ENCODE data around the gene IGSF9.
"Not testable (repeated sequence)": the region's sequence is repeated elsewhere in the genome, so short reads cannot be mapped to it uniquely, and the experiment has no call there.

IGSF9 gene

DNA sequence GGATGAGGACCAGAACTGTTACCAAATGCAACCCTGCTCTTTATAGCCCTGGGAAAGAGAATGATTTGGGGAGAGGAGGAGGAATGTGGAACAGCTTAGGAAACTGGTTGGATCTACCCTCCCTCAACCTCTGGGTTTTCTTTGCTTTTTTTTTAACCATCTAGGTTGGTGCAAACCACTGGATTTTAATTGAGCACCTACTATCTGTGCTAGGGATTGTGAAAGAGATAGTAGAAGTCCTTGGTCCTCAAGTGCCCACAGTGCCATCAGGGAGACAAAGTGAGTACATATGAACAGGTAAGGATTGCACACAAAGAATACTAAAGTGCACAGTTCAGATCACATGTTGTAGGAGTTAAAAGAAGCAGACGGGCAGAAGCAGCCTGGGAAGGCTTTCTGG is 24.8 kb downstream of the IGSF9 start:
- no peak for DNase-seq (ENCODE audit: low read depth in 3 of 3)

DNA sequence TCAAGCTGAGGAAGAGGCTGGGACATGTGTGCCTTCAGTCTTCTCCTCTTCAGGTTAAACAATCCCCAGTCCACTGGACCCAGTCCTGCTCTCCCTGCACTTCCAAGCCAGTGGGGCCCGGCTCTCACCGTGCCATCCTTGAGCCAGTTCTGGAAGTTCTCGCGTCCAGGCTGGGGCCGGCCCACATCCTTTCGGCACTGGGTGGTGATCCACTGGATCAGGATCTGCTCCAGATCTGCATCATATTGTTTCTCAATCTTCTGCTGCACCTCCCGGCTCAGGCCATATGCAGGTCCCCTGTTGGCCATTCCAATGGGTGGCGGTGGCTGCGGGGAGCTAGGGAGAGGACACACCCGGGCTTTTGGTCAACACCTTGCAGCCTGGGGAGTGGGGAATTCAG is 25.2 kb downstream of the IGSF9 start:
- DNase-seq (ENCODE audit: low read depth in 3 of 3) = no peak

DNA sequence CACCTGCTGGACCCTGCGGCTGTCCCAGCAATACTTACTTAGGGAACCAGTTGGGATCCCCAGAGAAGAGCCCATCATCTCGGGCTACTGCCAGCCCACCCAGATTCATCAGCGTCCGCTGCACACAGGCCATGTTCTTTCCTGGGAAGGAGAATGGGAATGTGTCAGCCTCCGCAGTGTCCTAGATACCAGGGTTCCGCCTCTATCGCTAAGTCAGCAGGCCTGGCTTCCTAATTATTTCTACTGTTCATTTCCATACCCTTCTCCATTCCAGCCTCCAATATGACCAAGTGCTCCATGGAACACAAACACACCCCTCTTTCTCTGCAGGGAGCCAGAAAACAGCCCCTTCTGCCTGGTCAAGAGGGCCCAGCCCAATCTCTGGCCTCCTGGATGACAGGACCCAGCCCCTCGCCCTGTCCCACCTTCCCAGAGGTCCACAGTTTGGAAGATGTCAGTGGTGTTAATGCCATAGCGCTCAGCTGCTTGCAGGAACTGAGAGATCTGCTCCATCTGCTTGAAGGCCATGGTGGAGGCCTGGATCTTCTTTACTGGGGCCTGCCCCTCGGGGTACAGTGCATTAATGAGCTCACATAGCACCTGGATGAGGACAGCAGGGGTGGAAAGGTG is 26.1 kb downstream of the IGSF9 start:
- DNase-seq (ENCODE audit: low read depth in 3 of 3) = no peak

DNA sequence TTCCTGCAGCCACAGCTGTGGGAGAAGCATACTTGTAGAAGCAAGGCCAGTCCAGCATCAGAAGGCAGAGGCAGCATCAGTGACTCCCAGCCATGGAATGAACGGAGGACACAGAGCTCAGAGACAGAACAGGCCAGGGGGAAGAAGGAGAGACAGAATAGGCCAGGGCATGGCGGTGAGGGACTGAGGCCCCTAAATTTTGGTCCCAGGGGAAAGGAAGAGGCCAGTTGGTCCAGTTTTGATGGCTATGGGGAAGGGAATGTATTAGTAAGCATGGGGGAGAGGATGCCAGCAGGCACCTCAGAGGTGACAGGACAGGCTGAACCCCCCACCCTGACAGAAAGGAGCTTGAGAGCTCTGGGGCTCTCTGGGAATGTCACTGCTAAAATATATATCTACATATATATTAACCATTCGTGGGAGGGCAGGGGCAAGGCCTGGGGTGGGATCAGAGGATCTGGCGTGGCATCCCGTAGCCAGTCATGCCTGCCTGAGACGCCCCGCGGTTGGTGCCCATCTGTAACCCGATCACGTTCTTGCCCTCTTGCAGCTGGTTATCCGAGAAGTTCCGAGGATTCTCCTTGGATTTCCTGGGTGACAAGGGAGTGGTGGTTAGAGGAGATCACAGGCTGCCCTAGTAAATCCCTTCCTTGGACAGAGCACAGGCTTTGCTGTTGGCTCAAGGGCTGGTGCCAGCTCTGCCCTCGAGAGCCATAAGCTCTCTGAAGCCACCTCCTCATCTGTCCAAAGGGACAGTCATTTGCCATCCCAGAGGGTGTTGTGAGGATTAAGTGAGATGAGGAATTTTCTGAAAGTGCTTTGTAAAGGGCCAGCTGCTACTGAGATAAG is 26.8 kb downstream of the IGSF9 start:
- DNase-seq (ENCODE audit: low read depth in 3 of 3) = no peak

DNA sequence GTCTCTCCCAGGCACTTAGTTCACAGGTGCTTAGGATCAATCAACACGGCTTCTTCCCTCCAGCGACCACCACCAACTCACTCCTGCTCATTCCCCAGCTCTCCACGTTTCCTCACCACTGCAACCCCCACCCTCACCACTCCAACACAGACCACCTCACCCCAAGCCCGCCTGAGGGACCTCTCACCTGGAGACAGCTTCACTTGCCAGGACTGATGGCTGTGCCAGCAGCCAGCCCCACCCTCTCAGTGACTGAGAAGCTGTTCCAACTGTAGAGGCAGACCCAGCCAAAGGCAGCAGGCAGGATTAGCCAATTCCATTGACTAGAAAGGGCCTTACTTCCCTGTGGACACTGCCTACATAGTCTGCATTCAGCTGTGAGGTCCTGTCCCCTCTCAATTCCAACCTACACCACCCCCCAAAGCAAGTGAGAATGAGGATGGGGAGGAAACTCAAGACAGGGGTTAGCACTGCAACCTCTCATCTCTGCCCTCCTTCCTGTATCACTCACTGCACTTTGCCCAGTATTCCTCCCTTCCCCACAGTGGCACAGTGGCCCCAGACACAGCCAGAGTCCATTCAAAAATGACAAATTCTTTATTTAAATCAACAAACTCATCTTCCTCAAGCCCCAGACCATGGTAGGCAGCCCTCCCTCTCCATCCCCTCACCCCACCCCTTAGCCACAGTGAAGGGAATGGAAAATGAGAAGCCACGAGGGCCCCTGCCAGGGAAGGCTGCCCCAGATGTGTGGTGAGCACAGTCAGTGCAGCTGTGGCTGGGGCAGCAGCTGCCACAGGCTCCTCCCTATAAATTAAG is 27.7 kb downstream of the IGSF9 start:
- DNase-seq (ENCODE audit: low read depth in 3 of 3) = no peak

DNA sequence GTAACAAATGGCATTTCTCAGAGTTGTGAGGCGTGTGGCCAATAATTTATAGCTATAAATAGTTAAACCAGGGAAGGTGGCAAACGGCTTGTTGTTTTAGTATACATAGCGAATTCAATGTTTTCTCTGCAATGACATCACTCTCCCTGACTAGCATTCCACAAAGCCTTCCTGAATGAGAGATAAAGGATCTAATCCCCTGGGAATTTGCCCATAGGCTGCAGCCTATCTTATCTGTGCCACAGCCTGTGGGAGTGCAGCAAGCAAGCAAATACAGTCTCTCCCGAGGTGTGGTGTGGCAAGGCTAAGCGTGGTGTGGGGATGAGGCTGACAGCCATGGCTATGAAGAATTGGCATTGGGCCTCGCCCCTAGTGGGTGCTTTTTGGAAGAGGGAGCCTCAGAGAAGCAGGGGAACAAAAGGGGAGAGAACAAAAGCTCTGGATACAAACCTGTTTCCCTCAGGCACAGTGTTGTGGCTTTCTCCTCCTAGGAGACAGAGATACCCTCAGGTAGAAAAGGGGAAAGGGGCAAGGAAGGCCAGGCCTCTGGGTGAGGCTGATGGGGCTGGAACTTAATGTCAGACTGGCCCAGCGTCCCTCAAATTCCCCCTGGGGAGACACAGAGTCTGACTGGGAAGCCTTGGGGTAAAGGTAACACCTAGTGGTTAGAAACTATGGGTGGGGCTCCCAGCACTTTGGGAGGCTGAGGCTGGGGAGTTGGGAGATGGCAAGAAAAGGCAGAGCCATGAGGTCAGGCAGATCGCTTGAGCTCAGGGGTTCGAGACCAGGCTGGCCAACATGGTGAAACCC is 29.0 kb downstream of the IGSF9 start:
- no peak for DNase-seq (ENCODE audit: low read depth in 3 of 3)

DNA sequence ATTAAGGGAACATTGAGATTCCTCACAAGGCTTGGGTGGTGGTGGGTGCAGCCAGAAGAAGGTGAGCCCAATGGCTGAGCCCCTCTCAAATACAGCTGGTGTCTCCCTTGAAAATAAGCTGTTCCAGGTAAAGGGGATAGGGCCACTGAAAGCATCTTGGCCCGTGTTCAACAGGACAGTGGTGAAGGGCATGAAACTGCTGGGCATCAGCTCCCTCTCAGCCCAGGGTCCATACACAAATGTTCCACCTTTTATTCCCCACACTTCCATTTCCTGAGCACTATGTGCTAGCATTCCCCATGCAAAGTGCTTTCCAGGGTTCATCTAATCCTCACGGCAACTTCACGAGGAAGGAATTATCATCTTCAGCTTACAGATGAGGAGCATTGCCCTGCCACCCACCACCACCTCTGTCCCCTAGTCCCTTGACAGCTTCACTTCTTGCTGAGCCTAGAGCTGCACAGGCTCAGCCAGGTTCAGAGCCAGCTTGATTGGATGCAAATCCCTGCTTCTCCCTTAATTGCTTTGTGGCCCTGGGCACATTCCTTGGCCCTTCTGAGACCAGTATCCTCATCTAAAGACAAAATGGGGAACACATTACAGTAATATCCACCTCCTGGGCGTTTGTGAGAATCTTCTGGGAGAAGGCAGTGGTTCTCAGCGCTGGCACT is 29.7 kb downstream of the IGSF9 start:
- DNase-seq (ENCODE audit: low read depth in 3 of 3) = no peak

DNA sequence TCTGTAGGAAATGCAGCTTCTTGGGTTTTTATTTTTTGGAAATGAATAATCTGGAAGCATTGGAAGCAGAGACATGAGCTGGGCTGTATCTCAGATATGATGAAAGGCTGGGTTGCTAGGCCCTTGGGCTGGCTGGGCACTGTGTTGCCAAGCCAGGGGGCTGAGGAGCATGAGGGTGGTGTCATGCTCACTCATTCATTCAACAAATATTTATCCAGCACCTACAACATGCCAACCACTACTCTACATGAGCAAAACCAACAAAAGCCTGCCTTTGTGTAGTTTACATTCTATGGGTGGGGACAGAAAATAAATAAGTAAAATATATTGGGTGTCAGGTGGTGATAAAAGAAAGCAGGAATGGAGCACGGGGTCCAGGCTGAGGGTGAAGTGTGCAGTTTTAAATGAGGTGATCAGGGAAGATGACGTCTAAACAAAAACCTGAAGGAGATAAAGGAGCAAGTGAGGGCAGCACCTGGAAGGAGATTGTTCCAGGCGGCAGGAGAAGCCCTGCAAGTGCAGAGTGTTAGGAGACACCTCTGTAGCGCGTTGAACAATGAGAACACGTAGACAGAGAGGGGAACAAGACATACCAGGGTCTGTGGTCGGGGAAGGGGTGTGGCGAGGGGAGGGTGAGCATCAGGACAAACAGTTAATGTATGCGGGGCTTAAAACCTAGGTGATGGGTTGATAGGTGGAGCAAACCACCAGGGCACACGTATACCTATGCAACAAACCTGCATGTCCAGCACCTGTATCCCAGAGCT is 31.0 kb downstream of the IGSF9 start:
- DNase-seq (ENCODE audit: low read depth in 3 of 3) = no peak

DNA sequence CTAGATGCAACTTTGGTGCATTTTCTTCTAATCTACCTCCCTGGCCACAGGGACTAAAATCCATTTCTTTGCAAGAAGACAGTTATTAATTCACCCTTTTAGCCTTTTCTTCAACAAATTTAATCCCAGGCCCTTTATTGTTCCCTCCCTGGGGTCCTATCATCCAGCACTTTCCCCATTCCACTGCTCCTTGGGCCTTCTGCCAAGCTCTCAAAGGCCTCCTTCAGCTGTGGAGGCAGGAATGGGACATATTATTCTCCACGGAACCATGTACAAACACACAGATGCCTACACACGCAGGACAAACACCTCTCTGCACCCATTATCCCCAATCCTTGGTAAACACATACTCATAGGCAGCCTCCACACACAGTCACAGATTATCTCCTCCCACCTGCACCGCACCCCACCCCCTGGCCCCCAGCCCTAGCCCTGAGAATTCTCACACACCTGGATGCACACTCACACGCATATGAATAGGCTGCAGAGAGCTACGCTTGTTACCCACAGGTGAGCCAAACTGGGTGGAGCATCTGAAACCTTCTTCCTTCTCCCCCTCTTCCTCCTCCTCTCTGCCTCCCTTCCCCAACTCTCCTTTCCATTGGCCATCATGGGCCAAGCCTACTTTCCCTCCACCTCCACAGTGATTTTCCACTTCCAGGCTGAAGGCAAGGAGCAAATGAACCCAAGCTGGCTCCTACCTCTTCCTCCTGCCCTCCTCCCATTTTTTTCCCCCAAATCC is 31.8 kb downstream of the IGSF9 start:
- no peak for DNase-seq (ENCODE audit: low read depth in 3 of 3)

DNA sequence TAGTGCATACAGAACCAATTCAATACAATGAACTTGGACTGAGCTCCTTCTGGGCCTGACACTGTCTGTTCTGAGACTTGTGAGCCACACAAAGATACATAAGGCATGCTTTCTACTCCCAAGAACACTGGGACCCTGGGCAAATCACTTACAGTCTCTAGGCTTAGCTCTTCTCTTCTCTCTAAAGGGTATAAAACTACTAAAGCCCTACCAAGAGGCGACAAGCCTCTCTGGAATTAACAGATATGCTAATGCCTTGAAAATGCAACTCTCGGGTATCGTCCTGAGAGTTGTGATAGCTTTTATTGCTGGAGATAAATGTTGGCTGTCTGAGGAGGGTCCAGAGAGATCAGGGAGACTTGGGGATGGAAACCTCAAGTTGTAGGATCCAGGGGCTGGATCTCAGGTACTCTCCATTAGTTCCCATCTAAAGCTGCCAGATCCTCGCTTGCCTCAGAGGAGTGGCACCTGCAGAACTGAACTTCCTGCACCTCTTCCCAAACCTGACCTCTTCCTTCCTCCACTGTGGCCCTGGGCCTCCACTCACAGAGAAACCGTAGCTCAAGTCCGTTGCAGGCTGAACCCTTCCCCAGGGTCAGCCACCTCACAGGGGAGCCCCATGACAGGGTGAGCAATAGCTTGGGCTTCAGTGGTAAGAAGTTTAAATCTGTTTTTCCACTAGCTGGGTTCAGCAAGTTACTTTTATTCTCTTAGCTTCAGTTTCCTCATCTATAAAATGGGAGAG is 33.9 kb downstream of the IGSF9 start:
- DNase-seq (ENCODE audit: low read depth in 3 of 3) = no peak

DNA sequence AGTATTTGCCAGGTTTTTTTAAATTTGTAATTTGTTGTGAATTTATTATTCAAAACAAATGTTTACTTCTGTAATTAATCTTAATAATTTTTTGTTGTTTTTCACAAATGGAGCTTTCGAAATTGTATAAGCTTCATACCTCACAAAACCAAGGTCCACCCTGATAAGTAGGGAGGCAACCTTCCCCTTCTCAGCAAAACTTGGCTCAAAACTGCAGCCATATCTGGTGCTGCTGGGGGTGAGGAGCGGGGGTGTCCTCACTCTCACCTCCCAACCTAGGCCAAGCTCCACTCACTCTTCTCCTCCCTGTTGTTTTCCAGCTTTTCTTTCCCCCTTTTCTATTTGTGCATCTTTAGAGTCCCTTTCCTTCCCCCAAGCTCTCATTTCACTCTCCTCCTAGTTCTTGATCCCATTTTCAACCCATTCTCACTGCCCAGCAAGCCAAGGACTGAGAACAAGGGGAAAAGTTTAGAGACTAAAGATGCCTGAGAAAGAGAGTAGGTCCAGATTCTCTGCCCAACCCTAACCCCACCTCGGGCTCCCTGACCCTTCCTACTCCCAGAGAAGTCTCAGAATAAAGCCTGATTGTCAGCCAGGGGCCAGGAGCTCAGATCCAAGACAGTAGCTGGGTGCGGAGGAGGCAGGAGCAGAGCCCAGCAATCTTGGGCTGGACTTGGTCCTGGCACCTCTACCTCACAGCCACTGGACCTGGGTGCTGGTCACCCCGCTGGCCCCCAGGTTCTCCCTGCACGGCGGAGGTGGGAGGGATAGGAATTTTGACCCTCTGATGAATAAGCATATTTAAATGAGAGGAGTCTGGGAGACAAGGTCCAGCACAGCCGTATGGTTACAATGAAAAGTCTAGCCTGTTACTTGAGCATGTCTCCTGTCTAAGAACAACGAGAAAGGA is 37.1 kb downstream of the IGSF9 start:
- no peak for DNase-seq (ENCODE audit: low read depth in 3 of 3)

DNA sequence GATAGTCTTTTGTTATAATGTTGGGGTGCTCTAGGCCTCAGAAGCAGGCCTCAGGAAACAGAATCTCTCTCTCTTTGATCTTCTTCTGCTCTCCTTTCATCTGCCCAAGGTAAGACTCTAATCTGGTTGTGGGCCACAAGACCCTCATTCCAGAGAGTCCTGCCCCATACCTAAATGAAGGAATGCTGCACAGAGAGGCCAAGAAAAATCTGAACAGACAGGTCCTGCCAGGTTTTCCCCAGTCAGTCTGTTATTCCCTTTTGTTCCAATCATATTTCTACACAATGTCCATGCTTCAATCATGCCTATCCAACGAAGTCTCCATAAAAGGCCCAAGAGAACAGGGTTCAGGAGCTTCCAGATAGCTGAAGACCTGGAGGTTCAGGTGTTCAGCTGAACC is 38.5 kb downstream of the IGSF9 start:
- DNase-seq (ENCODE audit: low read depth in 3 of 3) = no peak

DNA sequence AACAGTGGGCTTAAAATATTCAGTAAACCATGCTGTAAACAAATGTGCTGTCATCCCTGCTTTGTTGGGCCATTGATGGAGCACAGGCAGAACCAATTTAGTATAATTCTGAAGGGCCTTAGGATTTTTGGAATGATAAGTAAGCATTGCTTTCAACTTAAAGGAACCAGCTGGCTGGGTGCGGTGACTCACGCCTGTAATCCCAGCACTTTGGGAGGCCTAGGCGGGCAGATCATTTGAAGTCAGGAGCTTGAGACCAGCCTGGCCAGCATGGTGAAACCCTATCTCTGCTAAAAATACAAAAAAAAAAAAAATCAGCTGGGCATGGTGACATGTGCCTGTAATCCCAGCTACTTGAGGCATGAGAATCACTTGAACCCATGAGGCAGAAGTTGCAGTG is 41.4 kb downstream of the IGSF9 start:
- DNase-seq (ENCODE audit: low read depth in 3 of 3) = not testable (repeated sequence)

DNA sequence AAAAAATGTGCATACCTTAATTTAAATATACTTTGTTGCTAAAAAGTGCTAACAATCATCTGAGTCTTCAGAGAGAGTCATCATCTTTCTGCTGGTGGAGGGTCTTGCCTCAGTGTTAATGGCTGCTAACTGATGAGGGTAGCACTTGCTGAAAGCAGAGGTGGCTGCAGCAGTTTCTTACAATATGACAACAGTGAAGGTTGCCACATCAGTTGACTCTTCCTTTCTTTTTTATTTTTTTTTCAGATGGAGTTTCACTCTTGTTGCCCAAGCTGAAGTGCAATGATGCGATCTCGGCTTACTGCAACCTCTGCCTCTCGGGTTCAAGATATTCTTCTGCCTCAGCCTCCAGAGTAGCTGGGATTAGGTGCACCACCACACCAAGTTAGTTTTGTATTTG is 42.9 kb downstream of the IGSF9 start:
- no peak for DNase-seq (ENCODE audit: low read depth in 3 of 3)

DNA sequence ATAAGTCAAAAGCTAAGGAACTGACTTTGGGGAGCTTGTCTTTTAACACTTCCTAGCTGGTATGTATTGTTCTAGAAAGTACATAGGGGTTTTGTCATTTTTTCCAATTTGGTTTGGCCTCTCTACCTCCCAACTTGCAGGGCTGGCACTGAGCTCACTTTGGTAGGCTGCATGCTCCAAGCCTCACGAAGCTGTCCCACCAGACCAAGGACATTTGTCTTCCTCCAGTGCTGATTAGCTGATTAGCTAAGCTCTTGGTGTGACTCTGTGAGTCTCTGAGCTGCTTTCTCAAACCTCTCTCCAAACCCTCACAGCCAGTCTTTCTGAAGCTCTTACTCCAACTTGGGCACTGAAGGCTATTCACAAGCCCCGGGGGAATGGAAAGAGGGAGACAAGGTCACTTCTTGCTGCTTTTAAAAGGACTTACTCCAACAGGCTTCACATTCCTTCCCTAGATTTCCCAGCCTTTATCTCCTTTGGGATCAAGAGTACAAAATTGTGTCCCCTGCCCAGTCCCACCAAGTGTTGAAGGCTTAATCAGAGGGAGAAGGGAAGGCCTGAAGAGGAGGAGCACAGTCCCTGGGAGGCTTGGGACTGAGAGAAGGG is 44.6 kb downstream of the IGSF9 start:
- DNase-seq (ENCODE audit: low read depth in 3 of 3) = no peak

DNA sequence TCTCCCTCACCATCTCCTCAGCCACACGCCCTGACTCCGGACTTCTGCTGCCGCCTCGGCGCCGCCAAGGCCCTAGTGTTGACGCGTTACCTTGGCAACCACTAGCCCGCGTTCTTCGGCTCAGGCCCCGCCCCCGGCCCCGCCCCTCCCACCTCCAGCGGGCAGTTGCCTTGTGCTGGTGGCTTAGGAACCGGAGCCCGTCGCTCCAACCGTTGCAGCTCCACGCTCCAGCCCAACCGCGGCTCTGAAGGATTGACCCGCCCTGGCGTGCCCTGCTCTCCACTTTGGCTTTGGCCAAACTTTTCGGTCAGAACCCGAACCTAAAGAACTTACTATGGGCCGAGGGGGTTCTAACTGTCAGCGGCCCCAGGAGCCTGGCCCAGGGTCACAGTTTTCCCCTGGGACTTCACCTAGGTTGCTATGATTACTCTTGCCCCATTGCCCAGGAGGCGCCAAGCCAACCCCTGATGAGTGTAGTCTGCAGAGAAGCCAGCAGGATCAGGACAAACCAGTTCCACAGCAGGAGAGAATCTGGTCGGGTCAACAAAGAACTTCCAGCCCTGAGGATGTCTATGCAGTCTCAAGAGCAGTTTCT is 45.2 kb downstream of the IGSF9 start, which contains the start of gene CFAP45:
CFAP45 (minus strand) TSS at position 80 of the 595 bp plus-strand sequence; CDS start at position 13, 67 bp downstream.
- DNase-seq (ENCODE audit: low read depth in 3 of 3) = no peak

DNA sequence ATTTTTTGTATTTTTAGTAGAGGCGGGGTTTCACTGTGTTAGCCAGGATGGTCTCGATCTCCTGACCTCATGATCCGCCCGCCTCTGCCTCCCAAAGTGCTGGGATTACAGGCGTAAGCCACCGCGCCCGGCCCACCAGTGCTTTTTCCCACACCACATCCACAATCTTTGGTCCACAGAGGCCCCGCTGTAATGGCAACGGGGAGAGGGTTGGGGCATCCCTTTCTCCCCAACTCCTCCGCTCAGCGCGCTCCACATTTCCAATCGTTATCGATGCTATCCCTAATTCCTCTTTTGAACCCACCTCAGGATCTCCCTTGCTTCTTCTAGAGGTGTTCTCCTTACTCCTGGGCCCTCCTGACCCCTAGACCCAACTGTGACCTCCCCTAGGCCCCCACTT is 45.8 kb downstream of the IGSF9 start:
- not testable (repeated sequence) for DNase-seq (ENCODE audit: low read depth in 3 of 3)
